Lung (tissue), 12 donors: ENCODE data around the gene MAP3K21. TPM values are rescaled to one million over a fixed set of nuclear protein-coding genes. Genes with fewer than 3 reads are reported as not detected.

Experiments used
- ATAC-seq: fragments of 200-7000 bp; cut with Tn5 transposase; one replicate; pipeline ENCODE4 v1.9.1; 2020; ENCODE audit warnings: moderate number of reproducible peaks; ENCODE audit not compliant: insufficient read depth, low FRiP score
- DNase-seq, 3 donors: peaks; one replicate each; pipeline ENCODE4 v3.0.0-alpha.2; 2013 to 2017
- H3K27ac ChIP-seq, 2 donors: one replicate each; pipeline ENCODE4 v1.5.1; 2013; ENCODE audit warnings: mild to moderate bottlenecking in 2 of 2, moderate library complexity in 2 of 2, control low read depth in 1 of 2, inconsistent platforms in 1 of 2, low read depth in 1 of 2, low read length in 1 of 2
- H3K27me3 ChIP-seq, 3 donors: one replicate each; pipeline ENCODE4 v1.5.1; 2013; ENCODE audit warnings: low read length in 2 of 3; ENCODE audit not compliant: control insufficient read depth in 3 of 3, insufficient read depth in 3 of 3
- H3K36me3 ChIP-seq, 4 donors: one replicate each; pipeline ENCODE4 v1.5.1; 2013; ENCODE audit warnings: low read length in 4 of 4, mild to moderate bottlenecking in 1 of 4, moderate library complexity in 1 of 4; ENCODE audit not compliant: control insufficient read depth in 4 of 4, insufficient read depth in 4 of 4
- H3K4me1 ChIP-seq, 5 donors: one replicate each; pipeline ENCODE4 v1.5.1; 2013; ENCODE audit warnings: low read length in 5 of 5, mild to moderate bottlenecking in 2 of 5, moderate library complexity in 1 of 5; ENCODE audit not compliant: control insufficient read depth in 5 of 5, insufficient read depth in 5 of 5
- H3K4me3 ChIP-seq: one replicate; pipeline ENCODE4 v1.5.1; 2013; ENCODE audit warnings: mild to moderate bottlenecking, control low read depth, moderate library complexity
- H3K9ac ChIP-seq, 2 donors: one replicate each; pipeline ENCODE4 v1.5.1; 2013; ENCODE audit warnings: low read length in 2 of 2, control low read depth in 1 of 2; ENCODE audit not compliant: insufficient read depth in 1 of 2
- H3K9me3 ChIP-seq, 4 donors: one replicate each; pipeline ENCODE4 v1.5.1; 2013; ENCODE audit warnings: low read length in 3 of 4, mild to moderate bottlenecking in 1 of 4, moderate library complexity in 1 of 4; ENCODE audit not compliant: control insufficient read depth in 4 of 4, insufficient read depth in 3 of 4
- WGBS, 2 donors: extraction: QIAGEN DNeasy Blood & Tissue Kit; methylation state at CpG; one replicate each; pipeline ENCODE4 v1.1.7; 2013; 5-methylcytosine and 5-hydroxymethylcytosine counted together
- polyA plus RNA-seq, 2 donors: library from polyadenylated mRNA; stranded (reverse); fragments of 200-250 nt; gene quantifications; one replicate each; pipeline ENCODE4 v1.2.1, GENCODE V29; 2013
- total RNA-seq, 2 donors: library from RNA; depleted of rRNA in 1 of 2; stranded (reverse); fragments of >200 nt in 1 of 2; gene quantifications; one replicate each; pipeline ENCODE4 v1.2.1, GENCODE V29; 2014 to 2021
- TF ChIP-seq, protein P1 (sequence below): IDR thresholded peaks from 2 replicates; pipeline ENCODE4 v1.5.1; 2012; ENCODE audit warnings: mild to moderate bottlenecking; ENCODE audit errors: control extremely low read depth, extremely low read depth
- donor health status: control.
- donor health status: control.
- donor health status: Bipolar disorder and iron deficiency.
- donor health status: healthy.
- donor health status: DM: yes; HTN: yes; CAD: no.

The MAP3K21 gene
- total and polyA plus RNA-seq, 4 donors, result 3.2 to 11.4 (median 5.7) TPM

DNA sequence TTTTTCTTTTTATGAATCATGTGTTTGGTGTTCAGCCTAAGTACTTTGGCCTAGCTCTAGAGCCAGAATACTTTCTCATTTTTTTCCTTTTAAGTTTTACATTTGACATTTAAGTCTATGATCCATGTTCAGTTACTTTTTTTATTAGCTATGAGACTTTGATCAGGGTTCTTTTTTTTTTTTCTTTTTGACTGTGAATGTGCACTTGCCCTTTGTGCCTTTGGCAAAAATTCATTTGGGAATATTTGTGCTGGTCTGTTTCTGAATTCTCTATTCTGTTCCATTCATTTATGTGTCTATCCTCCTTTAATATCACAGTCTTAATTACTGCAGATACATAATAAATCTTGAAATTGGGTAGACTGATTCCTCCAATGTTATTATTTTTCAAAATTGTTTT is 93.8 kb downstream of the MAP3K21 start:
- Histone ChIP-seq H3K36me3 (no peaks in the 10 kb centered on the region), H3K27ac (no peak overlapping the region), H3K4me3 (no peak overlapping the region), H3K9ac (no peak overlapping the region), H3K9me3 (no peaks in the 10 kb centered on the region), H3K4me1 (no peaks in the 10 kb centered on the region), H3K27me3 (no peaks in the 10 kb centered on the region)
- ATAC-seq, result no peak
- no peak for DNase-seq
- TF ChIP-seq, protein P1, sequence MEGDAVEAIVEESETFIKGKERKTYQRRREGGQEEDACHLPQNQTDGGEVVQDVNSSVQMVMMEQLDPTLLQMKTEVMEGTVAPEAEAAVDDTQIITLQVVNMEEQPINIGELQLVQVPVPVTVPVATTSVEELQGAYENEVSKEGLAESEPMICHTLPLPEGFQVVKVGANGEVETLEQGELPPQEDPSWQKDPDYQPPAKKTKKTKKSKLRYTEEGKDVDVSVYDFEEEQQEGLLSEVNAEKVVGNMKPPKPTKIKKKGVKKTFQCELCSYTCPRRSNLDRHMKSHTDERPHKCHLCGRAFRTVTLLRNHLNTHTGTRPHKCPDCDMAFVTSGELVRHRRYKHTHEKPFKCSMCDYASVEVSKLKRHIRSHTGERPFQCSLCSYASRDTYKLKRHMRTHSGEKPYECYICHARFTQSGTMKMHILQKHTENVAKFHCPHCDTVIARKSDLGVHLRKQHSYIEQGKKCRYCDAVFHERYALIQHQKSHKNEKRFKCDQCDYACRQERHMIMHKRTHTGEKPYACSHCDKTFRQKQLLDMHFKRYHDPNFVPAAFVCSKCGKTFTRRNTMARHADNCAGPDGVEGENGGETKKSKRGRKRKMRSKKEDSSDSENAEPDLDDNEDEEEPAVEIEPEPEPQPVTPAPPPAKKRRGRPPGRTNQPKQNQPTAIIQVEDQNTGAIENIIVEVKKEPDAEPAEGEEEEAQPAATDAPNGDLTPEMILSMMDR, result no peak

DNA sequence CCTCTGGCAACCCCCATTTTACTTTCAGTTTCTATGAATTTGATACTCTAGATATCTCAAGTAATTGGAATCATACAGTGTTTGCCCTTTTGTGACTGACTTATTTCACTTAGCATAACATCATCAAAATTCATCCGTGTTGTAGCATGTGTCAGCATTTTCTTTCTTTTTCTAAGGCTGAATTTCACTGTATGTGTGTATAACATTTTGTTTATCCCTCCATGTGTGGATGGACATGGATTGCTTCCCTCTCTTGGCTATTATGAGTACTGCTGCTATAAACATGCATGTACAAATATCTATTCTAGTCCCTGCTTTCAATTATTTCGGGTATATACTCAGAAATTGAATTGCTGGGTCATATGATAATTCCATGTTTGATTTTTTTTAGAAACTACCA is 97.3 kb downstream of the MAP3K21 start:
- TF ChIP-seq, protein P1, result no peak
- Histone ChIP-seq H3K4me3 (no peak overlapping the region), H3K4me1 (no peaks in the 10 kb centered on the region), H3K27me3 (no peaks in the 10 kb centered on the region), H3K36me3 (no peaks in the 10 kb centered on the region), H3K9ac (no peak overlapping the region), H3K27ac (no peak overlapping the region), H3K9me3 (no peaks in the 10 kb centered on the region)
- no peak for ATAC-seq
- peak in 2 of 3 donors; percentile 6 to 19 for DNase-seq
- 64 to 78% methylated on average over 2 of the region's 2 CpGs for WGBS, 2 donors

DNA sequence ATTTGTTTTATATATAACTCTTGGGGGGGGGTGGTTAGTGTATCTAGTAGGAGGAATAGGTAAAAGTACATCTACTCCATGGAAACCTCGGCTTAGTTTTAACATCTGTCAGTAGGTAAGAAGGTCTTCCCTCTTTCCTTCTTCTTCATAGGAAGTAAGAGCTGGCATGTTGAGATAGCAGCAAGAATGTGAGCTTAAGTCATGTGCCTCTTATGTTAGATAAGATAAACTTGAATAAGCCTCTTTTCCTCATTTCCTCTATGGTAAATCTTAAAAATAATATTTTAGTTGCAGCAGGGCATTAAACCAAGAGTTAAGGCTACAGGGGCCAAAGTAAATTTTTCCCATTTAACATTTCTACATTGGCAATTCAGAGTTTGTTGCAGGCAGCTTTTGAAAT is 100.4 kb downstream of the MAP3K21 start:
- Histone ChIP-seq H3K4me3 (no peak overlapping the region), H3K4me1 (no peaks in the 10 kb centered on the region), H3K9ac (no peak overlapping the region), H3K36me3 (no peaks in the 10 kb centered on the region), H3K27me3 (no peaks in the 10 kb centered on the region), H3K27ac (no peak overlapping the region), H3K9me3 (no peaks in the 10 kb centered on the region)
- ATAC-seq (no peak), DNase-seq (no peak)
- TF ChIP-seq, protein P1, result no peak
- WGBS, 2 donors, result 56 to 82% methylated on average over 1 of the region's 1 CpG

DNA sequence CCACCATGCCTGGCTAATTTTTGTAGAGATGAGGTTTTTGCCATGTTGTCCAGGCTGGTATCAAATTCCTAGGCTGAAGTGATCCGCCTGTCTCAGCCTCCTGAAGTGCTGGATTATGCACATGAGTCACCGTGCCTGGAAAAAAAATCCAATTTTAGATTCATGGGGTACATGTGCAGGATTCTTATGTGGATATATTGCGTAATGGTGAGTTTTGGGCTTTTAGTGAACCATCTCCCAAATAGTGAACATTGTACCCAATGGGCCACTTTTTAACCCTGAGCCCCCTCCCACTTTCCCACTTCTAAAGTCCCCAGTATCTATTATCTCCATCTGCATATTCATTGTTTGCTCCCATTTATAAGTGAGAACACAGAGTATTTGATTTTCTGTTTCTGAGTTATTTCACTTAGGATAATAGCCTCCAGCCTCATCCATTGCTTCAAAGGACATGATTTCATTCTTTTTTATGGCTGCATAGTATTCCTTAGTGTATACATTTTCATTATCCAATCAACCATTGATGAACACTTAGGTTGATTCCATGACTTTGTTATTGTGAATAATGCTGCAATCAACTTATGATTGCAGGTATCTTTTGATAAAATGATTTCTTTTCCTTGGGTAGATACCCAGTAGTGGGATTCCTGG is 104.4 kb downstream of the MAP3K21 start:
- ATAC-seq, result no peak
- H3K9ac ChIP-seq, result no peak overlapping the region
- no peaks in the 10 kb centered on the region for H3K9me3 ChIP-seq
- WGBS, 2 donors, result 90 to 93% methylated on average over 3 of the region's 3 CpGs
- H3K27me3 ChIP-seq, result no peaks in the 10 kb centered on the region
- no peaks in the 10 kb centered on the region for H3K36me3 ChIP-seq
- no peaks in the 10 kb centered on the region for H3K4me1 ChIP-seq
- no peak overlapping the region for H3K27ac ChIP-seq
- TF ChIP-seq, protein P1, result no peak
- no peak overlapping the region for H3K4me3 ChIP-seq
- no peak for DNase-seq
